Measurements from ENCODE around the gene PBX3.

GRCh38 chr9:125908136-125908535 is 161.0 kb downstream of the PBX3 start:
- no peak for TF ChIP-seq CTCF (conservative IDR thresholded peaks at IDR 0.05 in 1 of 2, IDR thresholded peaks at IDR 0.05 in 1 of 2; ENCODE audit: extremely low read depth in 1 of 2, insufficient read depth in 1 of 2, low read depth in 1 of 2, low read length in 2 of 2)
- no peak for TF ChIP-seq EZH2 (IDR thresholded peaks at IDR 0.05; ENCODE audit: borderline replicate concordance, low read length)
